HG03439 (cell line): Measurements from ENCODE around the gene BRPF1.

Experiments
- ATAC-seq: cut with Tn5 transposase; IDR thresholded peaks from one replicate; pipeline ENCODE4 v1.9.1; 2021; ENCODE audit warnings: mild to moderate bottlenecking, moderate library complexity; ENCODE audit not compliant: unreplicated experiment

The BRPF1 gene

DNA sequence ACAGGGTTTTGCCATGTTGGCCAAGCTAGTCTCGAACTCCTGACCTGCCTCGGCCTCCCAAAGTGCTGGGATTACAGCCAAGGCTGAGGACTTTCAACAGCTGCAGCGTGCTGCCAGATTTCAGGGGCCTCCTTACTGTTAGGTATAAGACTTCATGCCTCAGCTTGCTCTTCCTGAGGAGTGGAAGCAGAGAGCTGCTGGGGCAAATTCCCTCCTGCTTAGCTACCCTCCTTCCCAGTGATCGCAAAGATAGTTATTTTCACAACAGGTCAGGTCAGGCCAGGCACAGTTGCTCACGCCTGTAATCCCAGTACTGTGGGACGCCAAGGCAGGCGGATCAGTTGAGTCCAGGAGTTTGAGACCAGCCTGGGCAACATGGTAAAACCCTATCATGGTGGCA lies 30.5 kb upstream of the BRPF1 start:
- no peak for ATAC-seq

DNA sequence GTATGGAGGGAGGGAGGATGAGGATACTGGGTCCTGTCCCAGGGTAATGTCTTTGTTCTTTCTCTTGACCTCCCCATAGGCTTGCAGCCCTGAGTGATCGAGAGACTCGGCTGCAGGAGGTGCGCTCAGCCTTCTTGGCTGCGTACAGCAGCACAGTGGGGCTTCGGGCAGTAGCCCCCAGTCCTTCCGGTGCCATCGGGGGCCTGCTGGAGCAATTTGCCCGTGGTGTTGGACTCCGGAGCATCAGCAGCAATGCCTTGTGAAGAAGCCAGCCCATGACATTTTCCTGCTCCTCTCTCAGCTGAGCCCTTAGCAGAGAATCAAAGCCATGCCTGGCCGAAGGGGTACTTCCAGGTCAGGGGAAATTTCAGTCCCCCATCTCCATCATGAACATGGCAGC lies 29.8 kb upstream of the BRPF1 start:
- ATAC-seq = no peak

DNA sequence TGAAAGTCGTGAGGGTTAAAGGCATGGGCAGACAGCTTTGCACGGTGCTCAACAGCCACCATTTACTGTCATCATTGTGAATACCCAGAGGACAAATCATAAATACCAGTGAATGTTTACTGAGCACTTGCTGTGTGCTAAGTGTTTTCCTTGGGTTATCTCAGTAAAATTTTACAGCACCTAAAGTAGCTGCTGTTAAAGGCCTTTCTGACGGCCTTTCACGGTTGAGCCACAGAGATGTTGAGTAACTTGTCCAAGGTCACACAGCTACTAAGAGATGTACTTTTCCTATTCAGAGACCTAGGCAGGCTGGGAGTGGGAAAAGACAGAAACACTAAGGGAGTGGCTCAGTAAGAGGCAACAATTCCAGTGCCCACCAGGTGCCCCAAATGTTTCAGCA lies 28.3 kb upstream of the BRPF1 start:
- ATAC-seq = no peak

DNA sequence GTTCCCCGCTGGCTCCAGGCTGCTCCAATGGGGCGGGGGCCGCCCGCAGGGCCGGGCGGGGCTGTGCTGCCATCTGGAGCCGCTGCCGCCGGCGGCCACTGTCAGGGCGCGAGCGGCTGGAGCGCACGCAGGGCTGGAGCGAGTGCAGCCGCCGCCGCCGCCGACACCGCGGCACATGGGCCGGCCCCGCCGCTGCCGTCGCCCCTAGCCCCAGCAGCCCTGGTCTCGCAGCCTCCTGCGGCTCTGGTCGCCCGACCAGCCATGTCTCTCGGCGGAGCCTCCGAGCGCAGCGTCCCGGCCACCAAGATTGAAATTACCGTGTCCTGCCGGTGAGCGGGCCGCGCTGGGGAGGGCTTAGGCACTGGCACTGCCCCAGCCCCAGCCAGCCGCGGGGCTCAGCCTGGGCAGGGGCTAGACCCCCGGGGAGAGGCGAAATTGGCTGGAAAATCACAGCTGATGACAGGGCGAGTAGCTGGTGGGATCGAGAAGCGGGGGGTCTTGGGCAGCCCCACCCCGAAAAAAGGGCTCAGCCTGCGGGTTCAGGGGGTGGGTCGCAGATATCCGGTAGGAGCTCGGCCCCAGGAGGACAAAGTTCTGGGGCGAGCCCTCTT lies 27.7 kb upstream of the BRPF1 start, which contains the start of gene CPNE9:
TSS of gene CPNE9 (plus strand) at position 98 of the 611 bp plus-strand sequence. CDS start at position 262, 164 bp downstream.
- no peak for ATAC-seq

DNA sequence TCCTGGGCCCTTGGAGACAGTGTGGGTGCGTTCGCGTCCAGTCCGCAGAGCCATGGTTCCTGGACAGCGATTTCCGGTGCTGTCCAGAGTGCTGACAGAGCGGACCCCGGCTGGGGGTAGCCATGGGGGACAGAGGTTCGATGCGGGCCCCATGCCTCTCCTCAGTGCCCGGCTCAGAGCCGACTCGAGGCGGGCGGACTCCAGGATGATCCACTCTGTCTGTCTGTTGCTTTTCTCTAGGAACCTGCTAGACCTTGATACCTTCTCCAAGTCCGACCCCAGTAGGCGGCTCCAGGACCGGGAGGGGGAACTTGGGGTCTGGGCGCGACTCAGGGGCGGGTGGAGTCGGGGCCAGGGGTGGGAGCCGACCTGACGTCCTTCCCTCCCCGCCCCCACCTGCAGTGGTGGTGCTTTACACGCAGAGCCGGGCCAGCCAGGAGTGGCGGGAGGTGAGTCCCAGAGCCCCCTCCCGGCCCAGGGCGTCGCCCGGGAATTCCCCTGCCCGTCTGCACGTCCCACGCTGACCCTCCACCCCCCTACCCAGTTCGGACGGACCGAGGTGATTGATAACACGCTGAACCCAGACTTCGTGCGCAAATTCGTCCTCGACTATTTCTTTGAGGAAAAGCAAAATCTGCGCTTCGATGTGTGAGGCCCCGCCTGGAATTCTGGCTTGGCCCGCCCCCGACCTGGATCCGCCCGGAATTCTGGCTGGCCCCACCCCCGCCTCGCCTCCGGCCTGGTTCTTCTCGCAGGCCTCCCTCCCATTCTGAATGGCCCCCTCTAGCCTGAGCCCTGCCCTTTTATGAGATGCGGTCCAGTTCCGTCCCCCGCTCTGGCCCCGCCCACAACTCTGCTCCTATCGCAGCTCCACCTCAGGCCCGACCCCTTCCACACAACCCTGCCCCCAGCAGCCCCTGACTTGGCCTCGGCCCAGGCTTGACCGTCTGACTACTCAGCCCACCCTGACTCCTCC lies 26.9 kb upstream of the BRPF1 start:
- ATAC-seq = no peak

DNA sequence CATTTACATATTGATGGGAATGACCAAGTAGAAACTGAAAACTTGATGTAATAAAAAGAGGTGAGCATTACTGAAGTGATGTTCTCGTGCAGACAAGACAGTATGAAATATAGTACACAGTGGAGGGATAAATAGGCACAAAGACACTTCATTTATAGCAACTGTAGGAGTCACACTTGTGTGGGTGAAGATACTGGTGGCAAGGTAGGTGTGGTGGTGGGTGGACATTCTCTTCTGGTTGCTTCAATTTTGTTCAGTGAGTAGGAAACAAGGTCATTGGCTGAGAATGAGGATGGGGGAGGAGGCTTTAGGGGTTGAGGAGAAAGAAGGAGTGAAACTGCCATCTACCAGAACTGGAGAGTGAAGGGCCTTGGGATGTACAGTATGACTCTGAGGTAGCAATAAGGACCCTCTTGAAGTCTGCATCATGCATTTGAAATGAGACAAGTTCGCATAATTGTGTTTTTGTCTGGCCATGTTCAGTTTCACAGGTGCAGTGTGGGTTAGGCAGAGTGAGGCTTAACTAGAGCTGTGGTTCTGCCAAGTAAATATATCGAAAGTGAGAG lies 21.3 kb upstream of the BRPF1 start:
- ATAC-seq = no peak

DNA sequence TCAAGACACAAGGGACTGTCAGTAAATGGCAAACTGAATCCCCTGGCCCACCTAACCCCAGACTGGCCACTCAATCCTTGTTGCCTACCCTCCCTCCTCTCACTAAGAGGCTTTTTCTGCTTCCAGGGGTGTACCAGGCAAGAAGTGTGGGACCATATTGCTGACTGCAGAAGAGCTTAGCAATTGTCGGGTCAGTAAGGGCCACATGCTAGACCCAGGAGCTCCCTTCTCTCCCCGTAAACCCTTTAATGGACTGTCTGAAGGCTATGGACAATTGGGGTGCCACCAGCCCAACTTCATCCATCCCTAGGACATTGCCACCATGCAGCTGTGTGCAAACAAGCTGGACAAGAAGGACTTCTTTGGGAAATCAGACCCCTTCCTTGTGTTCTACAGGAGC lies 19.1 kb upstream of the BRPF1 start:
- no peak for ATAC-seq

DNA sequence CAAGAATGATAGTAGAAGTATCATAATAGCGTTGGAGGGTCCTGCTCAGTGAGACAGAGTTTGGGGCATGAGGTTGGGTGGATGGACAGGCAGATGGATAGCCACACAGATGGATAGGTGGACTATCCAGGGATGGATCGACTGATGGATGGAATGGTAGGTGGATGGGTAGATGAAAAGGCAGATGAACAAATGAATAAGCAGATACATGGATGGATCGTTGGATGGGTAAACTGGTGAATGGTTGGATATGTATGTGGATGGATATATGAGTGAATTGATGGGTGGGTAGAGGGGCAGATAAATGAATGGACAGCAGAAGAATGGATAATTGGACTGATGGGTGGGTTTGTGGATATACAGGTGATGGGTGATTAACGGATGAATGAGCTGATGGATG lies 18.4 kb upstream of the BRPF1 start:
- no peak for ATAC-seq

DNA sequence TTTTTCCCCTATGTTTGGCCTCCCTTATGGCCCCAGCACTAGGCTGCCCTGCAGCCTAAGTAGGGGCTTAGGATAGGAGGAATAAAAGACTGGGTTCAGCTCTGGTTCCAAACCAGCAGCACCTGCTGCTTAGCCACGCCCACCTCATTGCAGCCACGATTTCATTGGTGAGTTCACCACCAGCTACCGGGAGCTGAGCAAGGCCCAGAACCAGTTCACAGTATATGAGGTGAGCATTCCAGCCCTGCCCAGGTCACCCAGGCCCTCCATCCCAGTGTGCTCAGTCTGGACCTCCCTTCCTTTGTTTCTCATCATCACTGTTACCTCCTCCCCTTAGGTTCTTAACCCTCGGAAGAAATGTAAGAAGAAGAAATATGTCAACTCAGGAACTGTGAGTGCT lies 16.4 kb upstream of the BRPF1 start:
- ATAC-seq = no peak

DNA sequence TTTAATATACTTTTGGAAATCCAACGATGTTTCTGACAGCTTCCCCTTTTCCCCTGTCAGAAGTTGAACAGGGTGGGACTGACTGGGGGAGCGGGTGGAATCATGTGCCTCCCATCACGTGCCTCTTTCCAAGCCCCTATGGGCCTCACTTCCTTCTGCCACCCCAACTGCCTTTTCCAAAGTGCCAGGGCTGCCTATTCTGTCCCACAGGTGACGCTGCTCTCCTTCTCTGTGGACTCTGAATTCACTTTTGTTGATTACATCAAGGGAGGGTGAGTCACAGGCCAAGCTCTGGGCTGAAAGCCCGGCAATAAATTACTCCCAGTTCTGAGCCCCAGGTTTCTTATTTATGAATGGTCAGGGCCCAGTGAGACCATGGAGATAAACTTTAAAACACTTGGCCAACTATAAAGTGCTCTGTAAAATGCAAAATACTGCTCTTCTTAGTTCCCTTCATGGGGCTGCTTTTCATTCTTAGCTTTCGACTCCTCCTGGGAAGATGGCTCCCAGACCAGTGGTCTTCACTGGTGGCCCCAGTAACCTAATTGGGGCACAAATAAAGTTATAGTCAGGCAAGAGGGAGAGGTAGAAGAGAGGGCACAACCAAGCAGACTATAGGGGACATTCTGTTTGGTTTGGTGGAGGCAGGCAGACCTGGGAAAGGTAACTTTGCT lies 15.6 kb upstream of the BRPF1 start:
- ATAC-seq = no peak

DNA sequence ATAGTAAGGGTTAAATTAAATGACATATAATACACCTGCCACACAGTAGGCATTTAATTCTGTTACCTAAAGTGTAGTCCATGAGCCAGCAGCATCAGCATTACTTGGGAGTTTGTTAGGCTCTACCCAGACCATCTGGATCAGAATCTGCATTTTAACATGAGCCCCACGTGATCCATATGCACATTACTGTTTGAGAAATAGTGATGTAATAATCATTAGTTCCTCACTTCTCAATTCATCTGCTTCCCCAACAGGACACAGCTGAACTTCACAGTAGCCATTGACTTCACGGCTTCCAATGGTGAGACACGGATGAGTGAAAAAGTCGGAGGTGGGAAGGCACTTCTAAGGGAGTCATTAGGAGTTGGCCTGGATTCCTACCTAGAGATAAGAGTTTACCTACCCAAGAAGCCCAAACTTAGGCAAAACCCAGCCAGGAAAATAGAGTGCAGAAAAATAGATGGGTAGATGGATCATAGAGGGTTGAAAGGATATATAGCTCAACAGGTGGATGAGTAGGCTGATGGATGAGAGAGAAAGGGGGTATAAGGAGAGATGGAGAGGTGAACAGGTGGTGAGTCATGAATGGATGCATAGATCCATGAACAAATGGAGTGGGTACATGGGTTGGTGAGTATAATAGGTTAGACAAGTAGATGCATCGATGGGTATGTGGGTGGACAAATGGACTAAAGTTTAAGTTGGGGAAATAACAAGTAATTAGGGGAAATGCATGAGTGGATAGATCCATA lies 14.6 kb upstream of the BRPF1 start:
- ATAC-seq = no peak

DNA sequence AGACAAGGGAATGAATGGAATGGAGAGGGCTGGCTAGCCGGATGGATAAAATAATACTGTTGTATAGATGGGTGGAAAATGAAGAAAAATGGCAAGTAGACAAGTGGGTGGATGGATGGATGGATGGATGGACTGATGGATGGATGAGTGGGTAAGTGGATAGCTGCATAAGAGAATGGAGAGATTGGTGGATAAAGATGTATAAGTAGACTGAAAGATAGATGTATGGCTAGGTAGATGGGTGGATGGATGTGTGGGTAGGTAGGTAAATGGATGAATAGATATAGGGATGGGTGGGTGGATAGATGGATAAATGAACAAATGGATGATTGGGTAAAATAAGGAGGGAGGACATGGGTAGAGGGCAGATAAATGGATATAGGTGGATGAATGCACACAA lies 14.0 kb upstream of the BRPF1 start:
- ATAC-seq = no peak

DNA sequence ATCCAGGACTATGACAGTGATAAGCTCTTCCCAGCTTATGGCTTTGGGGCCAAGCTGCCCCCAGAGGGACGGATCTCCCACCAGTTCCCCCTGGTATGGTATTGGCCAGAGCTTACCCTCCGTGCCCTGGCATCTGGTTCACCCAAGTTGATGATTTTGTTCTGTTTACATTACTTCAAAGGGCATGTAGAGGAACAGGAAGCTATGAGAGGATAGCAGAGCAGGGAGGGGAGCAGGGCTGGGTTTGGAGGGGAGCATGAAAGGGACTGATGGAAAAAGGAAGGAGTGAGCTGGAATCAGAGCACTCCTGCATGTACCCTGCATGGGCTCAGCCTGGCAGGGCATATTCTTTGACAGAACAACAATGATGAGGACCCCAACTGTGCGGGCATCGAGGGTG lies 13.4 kb upstream of the BRPF1 start:
- ATAC-seq = no peak

DNA sequence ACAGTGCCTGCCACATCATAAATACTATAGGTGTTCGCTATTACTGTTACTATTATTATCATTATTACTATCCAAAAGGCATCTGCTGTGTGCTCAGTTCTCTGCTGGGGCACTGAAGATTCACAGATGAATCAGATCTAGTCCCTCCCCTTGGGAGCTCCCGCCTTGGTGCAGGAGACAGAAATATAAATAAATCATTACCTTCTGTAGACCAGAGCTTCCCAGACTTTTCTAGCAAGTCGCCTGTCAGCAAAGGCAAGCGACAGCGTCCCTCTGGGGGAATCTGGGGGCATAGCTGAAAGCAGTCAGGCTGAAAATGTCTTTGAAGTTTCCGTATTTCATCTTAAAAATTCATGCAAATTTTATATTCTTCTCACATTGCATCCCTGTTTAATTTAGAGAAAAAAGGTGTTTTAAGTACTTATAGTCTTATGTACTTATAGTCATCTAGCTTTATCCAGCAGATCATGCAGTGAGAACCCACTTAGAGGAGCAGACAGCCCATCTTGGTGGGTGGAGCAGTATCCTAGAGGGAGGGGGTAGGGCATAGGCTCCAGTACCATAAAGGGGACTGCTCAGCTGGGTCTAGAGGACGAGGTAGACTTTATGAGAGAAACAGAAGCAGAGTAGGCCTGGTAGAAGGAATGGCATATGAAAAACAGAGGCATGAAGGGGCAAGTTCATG lies 10.4 kb upstream of the BRPF1 start:
- ATAC-seq = no peak

DNA sequence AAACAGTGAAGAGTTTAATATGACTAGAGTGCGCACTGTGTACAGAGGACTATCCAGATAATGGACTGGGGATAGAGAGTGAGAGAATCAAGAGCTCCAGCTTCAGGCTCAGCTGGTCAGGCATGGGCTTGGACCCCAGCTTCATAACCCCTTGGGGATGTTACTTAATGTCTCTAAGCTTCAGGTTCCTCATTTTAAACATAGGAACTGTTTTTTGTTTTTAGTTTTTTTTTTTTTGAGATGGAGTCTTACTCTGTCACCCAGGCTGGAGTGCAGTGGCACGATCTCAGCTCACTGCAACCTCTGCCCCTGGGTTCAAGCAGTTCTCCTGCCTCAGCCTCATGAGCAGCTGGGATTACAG lies 9.9 kb upstream of the BRPF1 start:
- no peak for ATAC-seq

DNA sequence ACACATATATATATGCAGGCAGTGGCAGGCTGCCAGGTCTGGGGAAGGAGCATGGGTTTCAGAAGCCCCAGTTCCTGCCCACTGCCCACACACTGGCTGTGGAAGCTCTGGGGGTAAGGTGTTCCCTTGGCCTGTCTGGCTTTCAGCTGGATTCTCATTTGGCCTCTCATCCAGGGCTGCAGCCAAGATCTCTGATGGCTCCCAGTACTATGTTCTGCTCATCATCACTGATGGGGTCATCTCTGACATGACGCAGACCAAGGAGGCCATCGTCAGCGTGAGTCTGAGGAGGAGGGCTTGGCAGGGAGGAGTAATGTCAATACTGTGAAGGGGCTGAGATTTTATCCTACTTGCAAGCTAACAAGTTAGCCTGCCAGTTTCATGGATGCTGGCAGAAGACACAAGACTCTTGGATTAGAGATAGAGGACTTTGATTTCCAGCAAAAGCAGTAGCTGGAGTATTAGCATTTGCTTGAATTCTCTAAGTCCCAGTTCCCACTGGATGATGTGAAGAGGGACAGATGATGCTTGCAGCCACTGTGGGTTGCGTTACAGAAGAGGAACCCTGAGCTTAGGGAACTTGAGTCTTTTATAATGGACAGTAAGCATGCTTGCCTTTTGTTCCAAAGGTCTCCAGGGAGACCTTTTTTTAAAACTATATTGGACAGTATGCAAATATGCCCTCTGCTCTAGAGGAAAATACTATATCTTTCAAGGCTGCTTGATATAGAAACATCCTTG lies 5.6 kb upstream of the BRPF1 start:
- ATAC-seq = no peak

DNA sequence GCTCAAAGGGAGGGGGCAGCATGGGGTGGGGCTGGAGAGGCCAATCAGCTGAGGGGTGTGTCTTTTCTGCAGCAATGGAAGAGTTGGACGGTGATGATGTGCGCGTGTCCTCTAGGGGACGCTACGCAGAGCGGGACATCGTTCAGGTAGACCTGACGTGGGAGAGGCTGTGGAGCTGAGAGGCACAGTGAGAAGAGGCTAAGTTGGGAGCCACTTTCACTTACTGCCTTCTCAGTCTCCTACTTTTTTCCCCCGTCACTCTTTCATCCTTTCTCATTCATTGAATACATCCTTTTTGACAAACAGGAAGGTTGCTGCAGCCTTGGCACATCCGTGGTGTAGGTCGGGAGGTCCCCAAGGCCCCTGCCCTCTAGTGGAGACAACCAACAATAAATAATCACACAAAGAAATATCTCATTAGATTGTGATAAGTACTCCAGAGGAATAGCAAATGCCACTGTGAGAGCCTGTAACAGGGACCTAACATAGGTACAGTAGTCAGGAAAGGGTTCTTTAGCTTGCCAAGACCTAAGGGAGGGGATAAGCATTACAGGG lies 4.4 kb upstream of the BRPF1 start:
- no peak for ATAC-seq

DNA sequence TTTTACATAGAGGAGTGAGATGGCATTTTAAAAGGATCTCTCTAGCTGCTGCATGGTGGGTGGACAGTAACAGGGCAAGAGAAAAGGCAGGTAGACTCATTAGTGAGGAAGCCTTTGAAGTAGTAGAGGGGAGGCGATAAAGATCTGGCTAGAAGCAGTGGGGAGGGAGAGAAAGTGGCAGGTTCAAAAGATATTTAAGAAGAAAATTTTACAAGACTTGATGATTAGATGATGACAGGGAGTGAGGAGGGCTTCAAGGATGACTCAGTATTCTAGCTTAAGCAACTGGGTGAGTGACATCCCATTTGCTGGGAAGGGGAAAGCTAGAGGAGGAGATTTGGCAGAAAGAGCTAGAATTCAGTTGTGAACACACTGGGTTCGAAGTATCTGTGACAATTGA lies 3.8 kb upstream of the BRPF1 start:
- ATAC-seq = no peak

DNA sequence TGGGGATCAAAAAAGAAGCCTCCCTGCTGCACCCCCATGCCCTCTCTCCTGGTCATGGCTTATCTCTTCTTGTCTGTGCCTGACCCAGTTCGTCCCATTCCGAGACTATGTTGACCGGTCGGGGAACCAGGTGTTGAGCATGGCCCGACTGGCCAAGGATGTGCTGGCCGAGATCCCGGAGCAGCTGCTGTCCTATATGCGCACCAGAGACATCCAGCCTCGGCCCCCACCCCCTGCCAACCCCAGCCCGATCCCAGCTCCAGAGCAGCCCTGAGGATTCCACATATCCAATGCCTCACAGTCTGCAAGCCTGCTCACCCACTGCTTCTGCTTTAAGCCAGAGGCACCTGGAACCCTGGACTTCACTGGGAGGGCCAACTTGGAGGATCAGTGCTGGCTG lies 2.1 kb upstream of the BRPF1 start:
- no peak for ATAC-seq
